ENCODE data around the gene SGCB. TPM values are rescaled to one million over a fixed set of nuclear protein-coding genes. Genes with fewer than 3 reads are reported as not detected.

Gene SGCB
- total RNA-seq, 1 experiment from 2014 or later, result 1.2 TPM

GRCh38 chr4:52015366-52015765 is 22.7 kb downstream of the SGCB start:
- intact Hi-C loops (cut with micrococcal nuclease; ENCODE audit: unreplicated experiment), result no loop called here
- Histone ChIP-seq H3K9me2 (ENCODE audit: insufficient read depth) (no peaks in the 10 kb centered on the region), H3K4me2 (no peak overlapping the region), H3F3A (ENCODE audit: insufficient read depth, low read depth) (no peaks in the 10 kb centered on the region), H4K20me1 (ENCODE audit: insufficient read depth) (no peaks in the 10 kb centered on the region), H3K4me3 (no peak overlapping the region), H3K27me3 (ENCODE audit: insufficient read depth, low read depth) (no peaks in the 10 kb centered on the region), H3K4me1 (replicated peaks; ENCODE audit: insufficient read depth) (no peaks in the 10 kb centered on the region; the same call in 1 of the 2 replicates), H3K27ac (no peak overlapping the region), H3K79me2 (ENCODE audit: low read depth) (no peaks in the 10 kb centered on the region), H2AFZ (no peak overlapping the region), H3K9me3 (ENCODE audit: insufficient read depth, low read depth) (no peaks in the 10 kb centered on the region), H3K36me3 (ENCODE audit: low read depth) (no peaks in the 10 kb centered on the region)
- POLR2A ChIA-PET (ENCODE audit: unreplicated experiment), result no interaction called here
- no peak for DNase-seq
- BruUV-seq (replicated peaks), result no TSS peak
- CTCF ChIA-PET, result no interaction called here
- TF ChIP-seq EZH2 (IDR thresholded peaks at IDR 0.05; ENCODE audit: low read depth) (no peak), CTCF (conservative IDR thresholded peaks at IDR 0.05) (no peak)

- H3K79me2 ChIP-seq (ENCODE audit: low read depth), result no peaks in the 10 kb centered on the region
- TF ChIP-seq EZH2 (IDR thresholded peaks at IDR 0.05; ENCODE audit: low read depth) (no peak), CTCF (conservative IDR thresholded peaks at IDR 0.05) (no peak)
- no peaks in the 10 kb centered on the region for H3K9me3 ChIP-seq (ENCODE audit: insufficient read depth, low read depth)
- H3F3A ChIP-seq (ENCODE audit: insufficient read depth, low read depth), result no peaks in the 10 kb centered on the region
- ChIA-PET CTCF (no interaction called here), POLR2A (ENCODE audit: unreplicated experiment) (no interaction called here)
- intact Hi-C loops (cut with micrococcal nuclease; ENCODE audit: unreplicated experiment), result no loop called here
- no peak for DNase-seq
- no peak overlapping the region for H3K27ac ChIP-seq
- no peaks in the 10 kb centered on the region for H4K20me1 ChIP-seq (ENCODE audit: insufficient read depth)
- no peaks in the 10 kb centered on the region for H3K9me2 ChIP-seq (ENCODE audit: insufficient read depth)
- BruUV-seq (replicated peaks), result no TSS peak
- no peaks in the 10 kb centered on the region; the same call in 1 of the 2 replicates for H3K4me1 ChIP-seq (replicated peaks; ENCODE audit: insufficient read depth)
- H3K4me3 ChIP-seq, result no peak overlapping the region
- H3K36me3 ChIP-seq (ENCODE audit: low read depth), result no peaks in the 10 kb centered on the region
- no peaks in the 10 kb centered on the region for H3K27me3 ChIP-seq (ENCODE audit: insufficient read depth, low read depth)
- H3K4me2 ChIP-seq, result no peak overlapping the region
- H2AFZ ChIP-seq, result no peak overlapping the region
Observed at GRCh38 chr4:52014903-52015302, 23.2 kb downstream of the SGCB start.

- Histone ChIP-seq H3K9me3 (ENCODE audit: insufficient read depth, low read depth) (no peaks in the 10 kb centered on the region), H3K9me2 (ENCODE audit: insufficient read depth) (no peaks in the 10 kb centered on the region), H3K4me1 (replicated peaks; ENCODE audit: insufficient read depth) (no peaks in the 10 kb centered on the region), H4K20me1 (ENCODE audit: insufficient read depth) (no peaks in the 10 kb centered on the region), H3K36me3 (ENCODE audit: low read depth) (no peaks in the 10 kb centered on the region), H3K4me2 (no peak overlapping the region), H3K79me2 (ENCODE audit: low read depth) (no peaks in the 10 kb centered on the region), H2AFZ (no peak overlapping the region), H3K27me3 (ENCODE audit: insufficient read depth, low read depth) (no peaks in the 10 kb centered on the region), H3K4me3 (no peak overlapping the region), H3K27ac (no peak overlapping the region), H3F3A (ENCODE audit: insufficient read depth, low read depth) (no peaks in the 10 kb centered on the region)
- intact Hi-C loops (cut with micrococcal nuclease; ENCODE audit: unreplicated experiment), result no loop called here
- POLR2A ChIA-PET (ENCODE audit: unreplicated experiment), result no interaction called here
- no peak for DNase-seq
- CTCF ChIA-PET, result no interaction called here
- TF ChIP-seq CTCF (conservative IDR thresholded peaks at IDR 0.05) (no peak), EZH2 (IDR thresholded peaks at IDR 0.05; ENCODE audit: low read depth) (no peak)
- BruUV-seq (replicated peaks), result no TSS peak
Observed at GRCh38 chr4:52012651-52013050, 25.4 kb downstream of the SGCB start.

Measured in PC-9 (cell line).